ENCODE measurements around the gene TREM1.

- TF ChIP-seq, protein P1, sequence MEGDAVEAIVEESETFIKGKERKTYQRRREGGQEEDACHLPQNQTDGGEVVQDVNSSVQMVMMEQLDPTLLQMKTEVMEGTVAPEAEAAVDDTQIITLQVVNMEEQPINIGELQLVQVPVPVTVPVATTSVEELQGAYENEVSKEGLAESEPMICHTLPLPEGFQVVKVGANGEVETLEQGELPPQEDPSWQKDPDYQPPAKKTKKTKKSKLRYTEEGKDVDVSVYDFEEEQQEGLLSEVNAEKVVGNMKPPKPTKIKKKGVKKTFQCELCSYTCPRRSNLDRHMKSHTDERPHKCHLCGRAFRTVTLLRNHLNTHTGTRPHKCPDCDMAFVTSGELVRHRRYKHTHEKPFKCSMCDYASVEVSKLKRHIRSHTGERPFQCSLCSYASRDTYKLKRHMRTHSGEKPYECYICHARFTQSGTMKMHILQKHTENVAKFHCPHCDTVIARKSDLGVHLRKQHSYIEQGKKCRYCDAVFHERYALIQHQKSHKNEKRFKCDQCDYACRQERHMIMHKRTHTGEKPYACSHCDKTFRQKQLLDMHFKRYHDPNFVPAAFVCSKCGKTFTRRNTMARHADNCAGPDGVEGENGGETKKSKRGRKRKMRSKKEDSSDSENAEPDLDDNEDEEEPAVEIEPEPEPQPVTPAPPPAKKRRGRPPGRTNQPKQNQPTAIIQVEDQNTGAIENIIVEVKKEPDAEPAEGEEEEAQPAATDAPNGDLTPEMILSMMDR (IDR thresholded peaks at IDR 0.05; ENCODE audit: low read depth, low read length), result no peak
- TF ChIP-seq POLR2A (IDR thresholded peaks at IDR 0.05; ENCODE audit: extremely low read depth, insufficient read length), result no peak
Observed at GRCh38 chr6:41272591-41273240, 13.8 kb downstream of the TREM1 start.
